HG03108 (cell line): ENCODE results near the gene KLHL8.
"Not testable (repeated sequence)": the region's sequence is repeated elsewhere in the genome, so short reads cannot be mapped to it uniquely, and the experiment has no call there.

Experiments used
- ATAC-seq: cut with Tn5 transposase; IDR thresholded peaks from one replicate; pipeline ENCODE4 v1.9.1; 2021; ENCODE audit warnings: moderate library complexity; ENCODE audit not compliant: unreplicated experiment

KLHL8 gene

DNA sequence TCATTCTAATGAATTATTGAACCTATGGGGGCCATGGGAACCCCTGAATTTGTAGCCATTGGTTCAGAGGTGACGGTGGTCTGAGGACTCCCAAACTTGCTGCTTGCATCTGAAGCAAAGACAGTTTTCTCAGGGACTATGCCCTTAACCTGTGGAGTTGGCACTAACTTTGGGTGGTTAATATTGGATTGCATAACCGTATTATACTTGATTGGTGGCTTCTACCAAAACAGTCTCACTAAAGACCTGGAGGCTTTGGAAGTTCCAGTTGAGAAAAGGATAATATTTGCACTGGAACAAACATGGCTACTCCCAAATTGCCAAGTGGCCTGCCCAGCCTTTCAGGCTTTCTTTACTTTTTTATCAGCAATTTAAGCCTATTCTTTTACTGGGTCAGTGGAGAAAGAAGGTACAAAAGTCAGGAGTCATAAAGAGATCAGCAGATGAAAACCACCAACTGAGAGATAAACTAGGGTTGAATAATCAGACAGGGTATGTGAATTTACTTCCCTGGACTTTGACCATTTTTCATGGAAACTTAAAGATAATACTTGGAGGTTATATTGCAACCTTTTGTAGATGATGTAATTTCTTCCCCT is 7.9 kb upstream of the KLHL8 start:
- ATAC-seq: no peak

DNA sequence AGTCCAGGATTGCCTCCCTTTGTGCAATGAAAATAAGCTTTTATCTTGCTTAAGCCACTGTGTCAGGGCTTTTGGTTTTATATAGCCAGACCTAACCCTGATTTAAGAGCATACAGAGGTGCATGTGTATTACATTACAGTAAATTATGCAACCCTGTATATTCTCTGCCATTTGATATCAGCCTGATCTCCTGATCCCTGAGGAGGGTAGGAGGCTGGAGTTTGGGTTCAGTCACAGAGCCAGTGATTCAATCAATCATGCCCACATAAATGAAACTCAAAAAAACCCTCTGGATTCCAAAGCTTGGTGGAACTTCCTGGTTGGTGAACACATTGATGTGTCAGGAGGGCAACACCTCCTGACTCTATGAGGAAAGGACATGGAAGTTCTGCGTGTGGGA is 7.3 kb upstream of the KLHL8 start:
- ATAC-seq: no peak

- ATAC-seq: no peak
These were observed 5.5 kb upstream of the KLHL8 start for GRCh38 chr4:87225936-87226335.

- no peak for ATAC-seq
These were observed 3.9 kb upstream of the KLHL8 start for GRCh38 chr4:87224141-87224923.

DNA sequence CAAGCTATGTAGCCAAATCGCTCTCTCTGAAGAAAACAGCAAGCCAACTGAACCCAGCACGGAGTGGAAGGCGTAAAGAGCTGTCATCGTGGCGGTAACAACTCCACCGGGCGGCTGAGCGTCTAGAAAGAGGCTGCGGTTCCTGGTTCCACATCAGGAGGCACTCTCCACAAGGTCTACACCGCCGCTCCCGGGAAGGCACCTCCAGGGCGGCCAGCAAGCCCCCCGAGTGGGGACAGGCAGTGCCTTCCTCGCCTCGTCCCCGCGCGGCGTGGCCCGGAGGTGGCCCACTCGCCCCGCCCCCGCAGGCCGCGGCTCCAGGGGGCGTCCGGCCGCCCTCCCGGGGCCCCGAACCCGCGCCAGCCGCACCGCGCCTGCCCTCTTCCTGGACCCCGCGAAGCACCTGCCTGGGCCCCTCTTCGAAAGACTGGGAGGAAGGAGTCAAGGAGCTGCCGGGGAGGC is 755 bp downstream of the KLHL8 start:
- peak; percentile 25 for ATAC-seq

DNA sequence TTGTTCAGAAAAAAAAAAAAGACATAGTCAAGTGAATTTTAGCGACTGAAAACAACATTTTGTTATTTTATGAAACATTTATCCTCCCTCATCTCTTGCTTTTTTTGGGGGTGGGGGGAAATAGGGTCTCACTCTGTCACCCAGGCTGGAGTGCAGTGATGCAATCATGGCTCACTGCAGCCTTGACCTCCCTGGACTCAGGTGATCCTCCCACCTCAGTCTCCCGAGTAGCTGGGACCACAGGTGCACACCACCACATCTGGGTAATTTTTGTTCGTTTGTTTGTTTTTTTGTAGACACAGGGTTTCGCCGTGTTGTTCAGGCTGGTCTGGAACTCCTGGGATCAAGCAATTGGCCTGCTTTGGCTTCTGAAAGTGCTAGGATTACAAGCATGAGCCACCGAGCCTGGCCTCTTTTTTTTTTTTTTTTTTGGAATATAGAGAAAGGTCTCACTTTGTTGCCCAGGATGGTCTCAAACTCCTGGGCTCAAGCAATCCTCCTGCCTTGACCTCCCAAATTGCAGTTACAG is 3.1 kb downstream of the KLHL8 start:
- ATAC-seq: not testable (repeated sequence)

- no peak for ATAC-seq
These were observed 3.9 kb downstream of the KLHL8 start for GRCh38 chr4:87216469-87216868.

DNA sequence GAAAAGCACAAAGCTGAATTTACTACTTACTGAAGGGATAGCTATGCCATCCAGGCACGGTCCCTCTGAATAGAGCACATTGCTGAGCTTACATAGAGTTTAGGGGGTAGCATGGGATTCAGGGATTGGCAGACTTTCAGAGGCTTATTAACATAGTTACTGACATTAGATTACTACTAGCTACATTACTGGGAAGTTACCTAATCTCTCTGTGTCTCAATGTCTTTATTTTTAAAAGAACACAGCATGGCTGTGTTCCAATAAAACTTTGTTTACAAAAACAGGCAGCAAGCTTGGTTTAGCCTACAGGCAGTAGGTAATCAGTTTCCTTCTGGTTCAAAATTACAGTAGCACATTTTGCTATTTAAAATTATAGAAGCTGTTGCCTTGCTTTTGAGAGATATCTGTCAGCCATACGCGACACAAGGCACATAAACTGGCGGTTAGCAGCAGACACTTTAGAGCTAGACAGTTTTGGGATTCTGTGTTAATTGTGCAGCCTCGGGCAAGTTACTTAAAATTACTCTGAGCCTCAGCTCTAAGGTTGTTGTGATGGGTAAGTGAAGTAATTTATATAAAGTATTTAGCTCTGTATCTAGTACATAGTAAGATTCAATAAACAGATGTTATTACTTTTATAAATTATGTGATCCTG is 6.9 kb downstream of the KLHL8 start:
- ATAC-seq: no peak

- ATAC-seq: no peak
These were observed 9.0 kb downstream of the KLHL8 start for GRCh38 chr4:87211249-87211952.

DNA sequence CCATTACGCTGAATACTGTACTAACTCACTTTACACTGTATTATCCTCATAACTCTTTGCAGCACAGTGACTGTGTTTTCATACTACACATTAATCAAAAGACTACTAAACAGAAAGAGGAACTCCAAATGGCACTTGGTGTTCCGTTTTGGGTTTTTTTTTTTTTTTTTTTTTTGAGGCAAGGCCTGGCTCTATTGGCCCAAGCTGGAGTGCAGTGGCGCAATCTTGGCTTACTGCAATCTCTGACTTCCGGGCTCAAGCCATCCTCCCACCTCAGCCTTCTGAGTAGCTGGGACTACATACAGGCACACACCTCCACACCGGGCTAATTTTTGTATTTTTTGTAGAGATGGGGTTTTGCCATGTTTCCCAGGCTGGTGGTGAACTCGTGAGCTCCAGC is 10.7 kb downstream of the KLHL8 start:
- peak; percentile 69 for ATAC-seq

DNA sequence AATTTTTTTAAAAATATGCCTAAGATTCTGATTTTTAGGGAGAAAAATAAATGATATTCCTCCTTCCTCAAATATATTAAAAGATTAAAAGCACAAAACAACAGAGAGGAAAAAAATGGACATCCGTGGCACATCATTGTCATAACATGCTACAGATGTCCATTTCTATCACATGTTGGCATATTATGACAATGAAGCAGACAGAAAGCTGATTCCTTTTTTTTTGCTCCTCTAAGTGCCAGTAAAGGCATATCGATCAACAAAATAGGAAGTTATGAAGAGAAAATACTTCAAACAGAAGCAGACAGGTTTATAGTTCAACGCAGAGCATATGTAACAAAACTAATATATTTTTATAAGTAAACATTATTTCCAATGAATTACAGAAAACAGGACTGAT is 11.2 kb downstream of the KLHL8 start:
- ATAC-seq: no peak

DNA sequence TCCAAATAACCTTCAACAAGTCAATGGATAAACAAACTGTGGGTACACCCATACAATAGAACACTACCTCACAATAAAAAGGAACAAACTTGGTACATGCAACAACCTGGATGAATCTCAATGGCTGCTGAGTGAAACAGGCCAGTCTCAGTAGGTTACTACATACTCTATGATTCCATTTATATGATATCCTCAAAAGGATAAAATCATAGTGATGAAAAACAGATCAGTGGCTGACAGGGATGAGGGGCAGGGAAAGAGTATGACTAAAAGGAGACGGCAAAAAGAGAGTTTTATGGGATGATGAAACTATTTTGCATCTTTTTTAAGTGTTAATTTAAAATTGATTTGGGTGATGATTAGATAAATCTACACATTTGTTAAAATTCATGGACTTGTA is 15.9 kb downstream of the KLHL8 start:
- ATAC-seq: no peak

DNA sequence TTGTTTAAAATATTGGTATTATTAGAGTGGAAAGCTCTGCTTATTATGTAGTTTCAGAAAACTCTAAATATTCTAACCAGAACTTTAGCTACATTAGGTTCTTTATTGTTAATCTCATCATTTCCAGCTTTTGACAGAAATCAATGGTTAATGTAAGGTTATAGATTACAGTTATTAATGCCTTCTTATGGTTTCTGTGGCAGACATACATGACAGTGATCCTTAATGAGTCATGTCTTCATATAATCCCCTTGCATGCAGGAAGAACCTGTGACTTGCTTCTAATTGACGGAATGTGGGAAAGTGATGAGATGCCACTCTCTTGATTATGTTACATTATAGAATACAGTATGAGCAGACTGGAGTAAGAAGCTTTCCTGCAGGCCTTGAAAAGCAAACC is 23.5 kb downstream of the KLHL8 start:
- ATAC-seq: no peak

GRCh38 chr4:87196146-87196545 is 24.3 kb downstream of the KLHL8 start:
- no peak for ATAC-seq

DNA sequence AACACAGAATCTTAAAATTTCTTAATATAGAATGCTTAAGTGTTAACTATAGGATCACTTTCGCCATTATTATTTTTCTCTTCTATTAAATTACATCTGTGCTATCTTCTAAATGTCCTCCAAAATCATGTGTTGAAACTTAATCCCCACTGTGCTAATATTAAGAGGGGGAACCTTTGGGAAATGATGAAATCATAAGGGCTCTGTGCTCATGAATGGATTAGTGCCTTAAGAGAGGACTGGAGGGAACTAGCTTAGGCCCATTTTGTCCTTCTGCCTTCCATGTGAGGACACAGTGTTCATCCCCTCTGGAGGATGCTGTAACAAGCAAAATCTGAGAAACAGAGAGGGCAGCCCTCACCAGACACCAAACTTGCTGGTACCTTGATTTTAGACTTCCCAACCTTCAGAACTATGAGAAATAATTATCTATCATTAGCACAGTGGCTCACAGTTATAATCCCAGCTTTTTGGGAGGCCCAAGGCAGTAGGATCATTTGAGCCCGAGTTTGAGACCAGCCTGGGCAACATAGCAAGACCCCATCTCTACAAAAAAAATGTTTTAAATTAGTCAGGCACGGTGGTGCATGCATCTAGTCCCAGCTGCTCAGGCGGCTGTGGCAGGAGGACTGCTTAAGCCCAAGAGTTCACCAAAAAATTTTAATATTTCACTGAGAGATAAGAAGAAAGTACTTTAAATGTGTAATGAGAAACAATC is 26.3 kb downstream of the KLHL8 start:
- no peak for ATAC-seq

GRCh38 chr4:87192145-87192919 is 28.1 kb downstream of the KLHL8 start:
- no peak for ATAC-seq

DNA sequence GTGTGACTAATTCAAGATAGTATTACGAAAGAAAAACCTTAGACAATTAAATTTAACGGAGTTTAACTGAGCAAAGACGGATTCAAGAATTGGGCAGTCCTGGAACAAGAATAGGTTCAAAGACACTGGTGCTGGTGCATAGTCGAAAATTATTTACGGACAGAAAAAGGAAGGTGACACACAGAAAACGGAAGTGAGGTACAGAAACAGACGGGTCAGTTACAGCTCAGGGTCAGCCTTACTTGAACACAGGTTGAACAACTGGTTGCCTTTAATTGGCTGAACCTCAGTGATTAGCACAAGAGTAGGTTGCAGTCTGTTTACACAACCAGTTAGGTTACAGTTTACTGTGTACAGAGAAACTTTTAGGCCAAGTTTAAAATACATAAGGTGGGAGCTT is 31.5 kb downstream of the KLHL8 start:
- no peak for ATAC-seq

GRCh38 chr4:87188048-87188447 is 32.4 kb downstream of the KLHL8 start:
- ATAC-seq: no peak

- ATAC-seq: no peak
These were observed 35.1 kb downstream of the KLHL8 start for GRCh38 chr4:87185146-87185870.
